Common myeloid progenitor, CD34-positive (primary cell): ENCODE measurements around the gene ANKIB1.
"Not testable (repeated sequence)": the region's sequence is repeated elsewhere in the genome, so short reads cannot be mapped to it uniquely, and the experiment has no call there.

Experiments used
- CTCF ChIA-PET: fragments of 350-600 bp; sonication (Branson Sonifier 250); formaldehyde crosslinking; loops from one replicate; lab custom pipeline; 2021; ENCODE audit warnings: antibody characterized with exemption; lab: Charles Lee
- POLR2A ChIA-PET: fragments of 350-600 bp; sonication (Branson Sonifier 250); formaldehyde crosslinking; loops from one replicate; lab custom pipeline; 2021; ENCODE audit warnings: antibody characterized with exemption; lab: Charles Lee
- DNase-seq, 3 donors: peaks; one replicate each; pipeline versions ENCODE4 v3.0.0 to v3.0.0-alpha.2; 2013
- H3K27ac ChIP-seq, 2 experiments: 1 replicate in 1 of 2; 2 replicates in 1 of 2; pipeline ENCODE4 v1.7.0; 2013; ENCODE audit warnings: inconsistent platforms in 2 of 2, low read length in 2 of 2, mild to moderate bottlenecking in 2 of 2, low read depth in 1 of 2, moderate library complexity in 1 of 2; ENCODE audit not compliant: severe bottlenecking in 2 of 2, insufficient read depth in 1 of 2, poor library complexity in 1 of 2
- H3K27me3 ChIP-seq, 5 experiments: replicated peaks in 2 of 5; 1 replicate in 3 of 5; 2 replicates in 2 of 5; pipeline versions ENCODE4 v1.6.1 to v1.7.0; 2013; ENCODE audit warnings: low read length in 4 of 5, mild to moderate bottlenecking in 2 of 5, moderate library complexity in 2 of 5, inconsistent platforms in 1 of 5; ENCODE audit not compliant: insufficient read depth in 5 of 5, control insufficient read depth in 4 of 5
- H3K36me3 ChIP-seq, 4 experiments: 1 replicate in 2 of 4; 2 replicates in 2 of 4; pipeline versions ENCODE4 v1.6.1 to v1.7.0; 2013; ENCODE audit warnings: low read length in 3 of 4, control low read depth in 1 of 4, mild to moderate bottlenecking in 1 of 4; ENCODE audit not compliant: control insufficient read depth in 4 of 4, insufficient read depth in 4 of 4
- H3K4me1 ChIP-seq, 4 experiments: 1 replicate in 3 of 4; 2 replicates in 1 of 4; pipeline versions ENCODE4 v1.6.1 to v1.7.1; 2013; ENCODE audit warnings: low read length in 3 of 4, mild to moderate bottlenecking in 3 of 4, control low read depth in 1 of 4, inconsistent platforms in 1 of 4, moderate library complexity in 1 of 4; ENCODE audit not compliant: control insufficient read depth in 4 of 4, insufficient read depth in 4 of 4; ENCODE audit errors: control extremely low read depth in 1 of 4
- H3K4me3 ChIP-seq, 7 experiments: 1 replicate in 4 of 7; 2 replicates in 3 of 7; pipeline versions ENCODE4 v1.5.1 to v1.7.0; 2013; ENCODE audit warnings: mild to moderate bottlenecking in 7 of 7, low read length in 6 of 7, moderate library complexity in 6 of 7, inconsistent platforms in 2 of 7, low read depth in 2 of 7, control low read depth in 1 of 7; ENCODE audit not compliant: insufficient read depth in 4 of 7, control insufficient read depth in 1 of 7; ENCODE audit errors: extremely low read depth in 1 of 7
- H3K9me3 ChIP-seq, 5 experiments: 1 replicate in 4 of 5; 2 replicates in 1 of 5; pipeline versions ENCODE4 v1.6.1 to v1.7.1; 2013; ENCODE audit warnings: low read length in 4 of 5, mild to moderate bottlenecking in 2 of 5, inconsistent platforms in 1 of 5, low read depth in 1 of 5, moderate library complexity in 1 of 5; ENCODE audit not compliant: control insufficient read depth in 4 of 5, insufficient read depth in 2 of 5; ENCODE audit errors: control extremely low read depth in 1 of 5
- WGBS: methylation state at CpG from one replicate; pipeline ENCODE4 v1.1.5; 2013; ENCODE audit not compliant: insufficient coverage; 5-methylcytosine and 5-hydroxymethylcytosine counted together

The ANKIB1 gene

DNA sequence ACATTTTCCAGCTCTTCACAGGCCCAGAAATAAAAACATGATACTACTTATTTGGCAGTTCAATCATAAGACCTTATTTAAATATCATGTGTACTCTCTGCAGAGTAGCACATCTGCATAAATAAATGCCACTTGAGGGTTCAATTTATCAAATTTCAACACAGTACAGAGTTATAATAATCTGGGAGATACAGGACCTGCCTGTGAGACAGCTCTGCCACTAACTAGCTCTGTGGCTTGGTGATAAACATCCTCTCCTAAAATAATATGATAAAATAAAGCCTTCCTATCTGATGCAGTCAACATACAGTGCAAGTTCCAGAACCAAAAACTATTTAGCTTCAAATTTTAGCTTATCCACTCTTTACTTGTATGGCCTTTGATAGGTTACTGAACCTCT, 110.6 kb downstream of the ANKIB1 start:
- no peak for DNase-seq
- no peak overlapping the region for H3K27ac ChIP-seq
- H3K36me3 ChIP-seq: peaks cover 6 to 22% (median 11%) of the 10 kb centered on the region in 4 experiments
- ChIA-PET POLR2A (interaction anchor here (0.5 kb wide), 1 partner anchor 10 kb away, joined by 4 read pairs; no protein-coding TSS in a partner anchor), CTCF (interaction anchor here (0.6 to 1.2 kb wide), 3 partner anchors 9 to 281 kb away, joined by 3 read pairs; no protein-coding TSS in a partner anchor)
- H3K4me1 ChIP-seq: no peaks in the 10 kb centered on the region
- no peaks in the 10 kb centered on the region for H3K27me3 ChIP-seq
- no peak overlapping the region for H3K4me3 ChIP-seq
- no peaks in the 10 kb centered on the region for H3K9me3 ChIP-seq

GRCh38 chr7:92357260-92357659, 111.5 kb downstream of the ANKIB1 start:
- Histone ChIP-seq H3K4me3 (no peak overlapping the region), H3K4me1 (no peaks in the 10 kb centered on the region), H3K27me3 (no peaks in the 10 kb centered on the region), H3K9me3 (no peaks in the 10 kb centered on the region), H3K27ac (no peak overlapping the region), H3K36me3 (peaks cover 6 to 22% (median 14%) of the 10 kb centered on the region in 4 experiments)
- POLR2A ChIA-PET: no interaction called here
- CTCF ChIA-PET: interaction anchor here (1.2 kb wide), 1 partner anchor 10 kb away, joined by 3 read pairs; no protein-coding TSS in a partner anchor
- WGBS: 100% methylated on average over 4 of the region's 4 CpGs
- no peak for DNase-seq

DNA sequence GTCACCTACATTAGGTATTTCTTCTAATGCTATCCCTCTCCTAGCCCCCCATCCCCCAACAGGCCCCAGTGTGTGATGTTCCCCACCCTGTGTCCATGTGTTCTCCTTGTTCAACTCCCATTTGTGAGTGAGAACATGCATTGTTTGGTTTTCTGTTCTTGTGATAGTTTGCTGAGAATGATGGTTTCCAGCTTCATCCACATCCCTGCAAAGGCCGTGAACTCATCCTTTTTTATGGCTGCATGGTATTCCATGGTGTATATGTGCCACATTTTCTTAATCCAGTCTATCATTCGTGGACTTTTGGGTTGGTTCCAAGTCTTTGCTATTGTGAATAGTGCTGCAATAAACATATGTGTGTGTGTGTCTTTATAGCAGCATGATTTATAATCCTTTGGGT, 113.4 kb downstream of the ANKIB1 start:
- H3K27me3 ChIP-seq, H3K4me1 ChIP-seq, H3K9me3 ChIP-seq, DNase-seq, H3K4me3 ChIP-seq, H3K27ac ChIP-seq, POLR2A ChIA-PET: not testable (repeated sequence)
- 100% methylated on average over 2 of the region's 2 CpGs for WGBS
- H3K36me3 ChIP-seq: peaks cover 9 to 23% (median 15%) of the 10 kb centered on the region in 4 experiments
- CTCF ChIA-PET: interaction anchor here (0.7 kb wide), 1 partner anchor 73 kb away, joined by 3 read pairs; no protein-coding TSS in a partner anchor

DNA sequence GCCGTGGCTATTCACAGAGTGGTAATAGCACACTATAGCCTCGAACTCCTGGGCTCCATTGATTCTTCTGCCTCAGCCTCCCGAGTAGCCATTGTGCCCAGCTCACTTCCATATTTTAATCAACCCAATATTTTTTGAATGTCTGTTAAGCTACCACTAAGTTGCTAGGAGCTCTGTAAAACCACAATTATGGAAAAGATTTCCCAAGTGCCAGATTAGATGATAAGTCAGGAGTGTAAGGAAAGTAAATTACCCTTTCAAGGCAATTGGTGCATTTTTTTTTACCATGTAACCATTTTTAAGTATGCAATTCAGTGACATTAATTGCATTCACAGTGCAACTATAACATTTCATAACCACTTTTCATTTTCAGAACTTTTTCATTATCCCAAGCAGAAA, 114.0 kb downstream of the ANKIB1 start:
- H3K27me3 ChIP-seq: no peaks in the 10 kb centered on the region

GRCh38 chr7:92360387-92360786, 114.6 kb downstream of the ANKIB1 start:
- no peak for DNase-seq
- H3K4me1 ChIP-seq: no peaks in the 10 kb centered on the region
- H3K4me3 ChIP-seq: no peak overlapping the region
- H3K27ac ChIP-seq: no peak overlapping the region
- CTCF ChIA-PET: no interaction called here
- POLR2A ChIA-PET: no interaction called here
- H3K36me3 ChIP-seq: peaks cover 9 to 25% (median 16%) of the 10 kb centered on the region in 4 experiments
- H3K9me3 ChIP-seq: no peaks in the 10 kb centered on the region
- H3K27me3 ChIP-seq: no peaks in the 10 kb centered on the region
- WGBS: no CpG with 5 or more reads among the region's 1 CpG

More for the DNA sequence above, 114.0 kb downstream of the ANKIB1 start:
- Histone ChIP-seq H3K27ac (no peak overlapping the region), H3K4me1 (no peaks in the 10 kb centered on the region), H3K9me3 (no peaks in the 10 kb centered on the region), H3K36me3 (peaks cover 9 to 23% (median 15%) of the 10 kb centered on the region in 4 experiments), H3K4me3 (no peak overlapping the region)
- WGBS: 100% methylated on average over 2 of the region's 3 CpGs
- DNase-seq: no peak
- POLR2A ChIA-PET: no interaction called here
- CTCF ChIA-PET: interaction anchor here (0.7 kb wide), 1 partner anchor 73 kb away, joined by 3 read pairs; no protein-coding TSS in a partner anchor

DNA sequence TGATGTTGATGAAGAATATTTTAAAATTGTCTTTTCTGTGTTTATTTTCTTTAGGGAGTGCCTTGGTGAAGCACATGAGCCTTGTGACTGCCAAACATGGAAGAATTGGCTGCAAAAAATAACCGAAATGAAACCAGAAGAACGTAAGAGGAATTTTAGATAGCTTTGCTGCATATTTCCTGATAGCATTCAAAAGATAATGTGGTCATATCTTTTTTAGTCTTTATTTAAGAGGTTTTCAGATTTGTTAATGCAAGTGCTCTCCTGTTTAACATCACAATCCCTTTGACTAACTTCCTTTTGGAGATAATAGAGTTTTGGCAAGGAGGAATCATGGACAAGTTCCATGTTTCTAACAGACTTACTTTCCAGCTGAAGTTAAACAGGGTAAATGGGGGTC, 116.4 kb downstream of the ANKIB1 start:
- Histone ChIP-seq H3K4me3 (no peak overlapping the region), H3K36me3 (peaks cover 9 to 30% (median 15%) of the 10 kb centered on the region in 4 experiments), H3K9me3 (no peaks in the 10 kb centered on the region), H3K27me3 (no peaks in the 10 kb centered on the region), H3K27ac (no peak overlapping the region), H3K4me1 (no peaks in the 10 kb centered on the region)
- DNase-seq: no peak
- ChIA-PET CTCF (interaction anchor here (1.1 to 1.7 kb wide), 2 partner anchors 11 to 14 kb away, joined by 3 to 4 read pairs; no protein-coding TSS in a partner anchor), POLR2A (no interaction called here)
- WGBS: 88% methylated on average over 2 of the region's 2 CpGs

- ChIA-PET CTCF (no interaction called here), POLR2A (no interaction called here)
- 100% methylated on average over 1 of the region's 2 CpGs for WGBS
- H3K36me3 ChIP-seq: peaks cover 13 to 34% (median 22%) of the 10 kb centered on the region in 4 experiments
- DNase-seq: no peak
- H3K27ac ChIP-seq: no peak overlapping the region
- H3K4me3 ChIP-seq: peak overlapping the region in 1 of 7 experiments; percentile 4
- H3K27me3 ChIP-seq: no peaks in the 10 kb centered on the region
- no peaks in the 10 kb centered on the region for H3K9me3 ChIP-seq
- no peaks in the 10 kb centered on the region for H3K4me1 ChIP-seq
These were observed 121.0 kb downstream of the ANKIB1 start for GRCh38 chr7:92366730-92367129.
